ENCODE data around the gene GSKIP. TPM values are rescaled to one million over a fixed set of nuclear protein-coding genes. Genes with fewer than 3 reads are reported as not detected.

Gene GSKIP
- total RNA-seq, 1 donor from 2014 or later, result 13.6 TPM

DNA sequence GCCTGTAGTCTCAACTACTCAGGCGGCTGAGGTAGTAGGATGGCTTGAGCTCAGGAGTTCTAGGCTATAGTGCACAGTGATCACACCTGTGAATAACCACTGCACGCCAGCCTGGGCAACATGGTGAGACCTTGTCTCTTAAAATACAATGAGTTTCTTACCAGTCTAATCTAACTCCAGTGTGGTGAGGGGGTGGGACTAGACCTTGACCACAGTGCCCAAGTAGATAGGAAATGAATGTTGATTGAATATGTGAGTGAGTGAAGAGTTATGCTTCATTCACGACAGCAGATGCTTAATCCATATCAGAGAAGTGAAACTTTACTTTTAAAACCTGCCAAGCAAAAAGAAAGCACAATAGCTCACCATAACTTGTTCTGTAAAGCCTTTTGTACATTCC is 17.4 kb downstream of the GSKIP start:
- TF ChIP-seq, protein P1, sequence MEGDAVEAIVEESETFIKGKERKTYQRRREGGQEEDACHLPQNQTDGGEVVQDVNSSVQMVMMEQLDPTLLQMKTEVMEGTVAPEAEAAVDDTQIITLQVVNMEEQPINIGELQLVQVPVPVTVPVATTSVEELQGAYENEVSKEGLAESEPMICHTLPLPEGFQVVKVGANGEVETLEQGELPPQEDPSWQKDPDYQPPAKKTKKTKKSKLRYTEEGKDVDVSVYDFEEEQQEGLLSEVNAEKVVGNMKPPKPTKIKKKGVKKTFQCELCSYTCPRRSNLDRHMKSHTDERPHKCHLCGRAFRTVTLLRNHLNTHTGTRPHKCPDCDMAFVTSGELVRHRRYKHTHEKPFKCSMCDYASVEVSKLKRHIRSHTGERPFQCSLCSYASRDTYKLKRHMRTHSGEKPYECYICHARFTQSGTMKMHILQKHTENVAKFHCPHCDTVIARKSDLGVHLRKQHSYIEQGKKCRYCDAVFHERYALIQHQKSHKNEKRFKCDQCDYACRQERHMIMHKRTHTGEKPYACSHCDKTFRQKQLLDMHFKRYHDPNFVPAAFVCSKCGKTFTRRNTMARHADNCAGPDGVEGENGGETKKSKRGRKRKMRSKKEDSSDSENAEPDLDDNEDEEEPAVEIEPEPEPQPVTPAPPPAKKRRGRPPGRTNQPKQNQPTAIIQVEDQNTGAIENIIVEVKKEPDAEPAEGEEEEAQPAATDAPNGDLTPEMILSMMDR (IDR thresholded peaks at IDR 0.05; ENCODE audit: unreplicated experiment), result no peak

DNA sequence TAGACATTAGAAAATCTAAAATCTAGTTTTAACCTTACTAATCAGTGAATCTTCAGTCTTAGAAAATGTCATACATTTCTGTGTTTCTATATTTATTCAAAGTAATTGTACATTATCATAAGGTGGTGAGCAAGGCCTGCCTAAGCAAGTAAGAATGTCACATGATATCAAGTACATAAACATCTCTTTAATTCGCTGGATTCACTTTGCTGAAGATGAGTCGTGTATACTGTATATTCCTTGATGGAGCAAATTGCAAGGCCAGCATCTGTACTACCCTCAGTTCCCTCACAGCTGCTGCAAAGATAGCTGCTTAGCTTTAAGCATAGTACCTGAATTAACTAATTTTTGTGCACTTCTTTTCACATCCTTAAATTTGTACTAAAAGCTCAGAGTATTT is 20.1 kb downstream of the GSKIP start:
- TF ChIP-seq, protein P1 (IDR thresholded peaks at IDR 0.05; ENCODE audit: unreplicated experiment), result no peak
- Mint-ChIP-seq H3K36me3 (peaks cover 8% of the 10 kb centered on the region), H3K27me3 (ENCODE audit: low read depth) (no peaks in the 10 kb centered on the region), H3K9me3 (no peaks in the 10 kb centered on the region), H3K4me1 (no peaks in the 10 kb centered on the region), H3K27ac (no peak overlapping the region), H3K4me3 (no peak overlapping the region)
- DNase-seq (ENCODE audit: low spot score in 2 of 2, unreplicated experiment in 2 of 2), result no peak

More for the DNA sequence above, 17.4 kb downstream of the GSKIP start:
- Mint-ChIP-seq H3K9me3 (no peaks in the 10 kb centered on the region), H3K36me3 (peaks cover 10% of the 10 kb centered on the region), H3K27me3 (ENCODE audit: low read depth) (no peaks in the 10 kb centered on the region), H3K4me3 (no peak overlapping the region), H3K4me1 (no peaks in the 10 kb centered on the region), H3K27ac (no peak overlapping the region)
- DNase-seq (ENCODE audit: low spot score in 2 of 2, unreplicated experiment in 2 of 2), result no peak

DNA sequence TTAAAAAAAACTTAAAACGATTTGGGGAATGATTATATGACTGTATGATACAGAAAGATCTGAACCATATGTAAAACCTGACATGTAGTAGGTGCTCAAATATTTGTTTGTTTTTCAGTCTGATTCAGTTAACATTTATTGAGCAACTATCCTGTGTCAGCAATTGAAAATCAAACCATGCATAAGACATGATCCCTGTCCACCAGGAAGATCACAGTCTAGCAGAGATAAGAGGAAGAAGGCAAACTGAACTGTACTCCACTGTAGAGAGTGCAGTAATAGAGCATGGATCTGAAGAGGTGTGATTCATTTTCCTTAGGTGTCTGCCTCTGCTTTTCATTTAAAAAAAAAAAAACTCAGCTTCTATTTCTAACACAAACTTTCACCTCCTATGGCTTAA is 20.7 kb downstream of the GSKIP start:
- Mint-ChIP-seq H3K27me3 (ENCODE audit: low read depth) (no peaks in the 10 kb centered on the region), H3K4me3 (no peak overlapping the region), H3K36me3 (peaks cover 11% of the 10 kb centered on the region), H3K4me1 (no peaks in the 10 kb centered on the region), H3K27ac (no peak overlapping the region), H3K9me3 (no peaks in the 10 kb centered on the region)
- TF ChIP-seq, protein P1 (IDR thresholded peaks at IDR 0.05; ENCODE audit: unreplicated experiment), result no peak
- DNase-seq (ENCODE audit: low spot score in 2 of 2, unreplicated experiment in 2 of 2), result no peak

DNA sequence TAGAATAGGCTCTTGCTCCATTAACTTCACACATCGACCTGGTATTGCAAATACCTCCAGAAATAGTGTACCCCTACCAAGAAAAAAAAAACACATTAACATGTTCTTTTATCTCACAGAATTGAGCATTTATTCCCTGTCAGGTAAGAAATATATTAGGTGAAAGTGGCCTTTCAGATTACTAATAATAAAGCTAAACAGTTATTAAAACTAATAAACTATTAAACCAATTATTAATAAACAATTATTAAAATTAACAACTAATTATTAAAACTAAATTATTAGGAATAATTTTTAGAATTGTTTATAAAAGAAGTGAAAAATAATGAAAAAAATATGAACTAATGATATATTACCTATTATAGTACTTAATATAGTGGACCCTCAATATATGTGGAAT is 21.4 kb downstream of the GSKIP start:
- Mint-ChIP-seq H3K27me3 (ENCODE audit: low read depth) (no peaks in the 10 kb centered on the region), H3K4me3 (no peak overlapping the region), H3K36me3 (peaks cover 11% of the 10 kb centered on the region), H3K9me3 (no peaks in the 10 kb centered on the region), H3K4me1 (no peaks in the 10 kb centered on the region), H3K27ac (no peak overlapping the region)
- TF ChIP-seq, protein P1 (IDR thresholded peaks at IDR 0.05; ENCODE audit: unreplicated experiment), result no peak
- DNase-seq (ENCODE audit: low spot score in 2 of 2, unreplicated experiment in 2 of 2), result no peak

DNA sequence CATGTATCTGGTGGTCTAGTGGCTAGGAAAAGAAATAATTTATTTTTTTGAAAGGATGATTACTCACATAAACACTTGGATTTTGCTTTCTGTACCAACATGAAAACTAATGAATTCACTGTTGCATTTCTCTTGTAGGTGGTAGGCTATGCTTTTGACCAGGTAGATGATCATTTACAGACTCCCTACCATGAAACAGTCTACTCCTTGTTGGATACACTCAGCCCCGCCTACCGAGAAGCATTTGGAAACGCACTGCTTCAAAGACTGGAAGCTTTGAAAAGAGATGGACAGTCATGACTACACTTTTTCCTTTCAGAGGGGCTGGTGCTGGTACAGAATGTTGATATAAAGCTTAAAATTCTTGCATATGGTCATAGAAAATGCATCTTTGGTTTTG is 22.1 kb downstream of the GSKIP start:
- DNase-seq (ENCODE audit: low spot score in 2 of 2, unreplicated experiment in 2 of 2), result no peak
- Mint-ChIP-seq H3K9me3 (no peaks in the 10 kb centered on the region), H3K4me3 (no peak overlapping the region), H3K27me3 (ENCODE audit: low read depth) (peaks cover 5% of the 10 kb centered on the region), H3K36me3 (peaks cover 11% of the 10 kb centered on the region), H3K27ac (no peak overlapping the region), H3K4me1 (no peaks in the 10 kb centered on the region)
- TF ChIP-seq, protein P1 (IDR thresholded peaks at IDR 0.05; ENCODE audit: unreplicated experiment), result no peak

DNA sequence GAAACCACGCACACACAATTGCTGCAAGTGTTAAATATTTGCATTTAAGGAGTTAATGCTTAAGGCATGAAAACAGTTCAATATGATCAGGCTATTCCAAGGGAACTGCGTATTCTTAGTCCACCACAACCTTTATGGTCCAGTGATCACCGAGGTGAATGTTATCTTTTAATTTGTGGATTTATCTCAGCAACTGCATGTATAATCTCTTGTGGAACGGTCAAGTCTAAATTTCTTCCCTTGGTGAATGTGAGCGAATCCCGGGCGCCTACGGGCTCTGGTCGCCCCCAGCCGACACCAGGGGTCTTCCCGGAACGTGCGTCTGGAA is 27.6 kb downstream of the GSKIP start:
- Mint-ChIP-seq H3K4me3 (peak overlapping the region; percentile 76), H3K27me3 (ENCODE audit: low read depth) (peaks cover 14% of the 10 kb centered on the region), H3K4me1 (peaks cover 11% of the 10 kb centered on the region), H3K27ac (peak overlapping the region; percentile 90), H3K36me3 (peaks cover 3% of the 10 kb centered on the region), H3K9me3 (no peaks in the 10 kb centered on the region)
- TF ChIP-seq, protein P1 (IDR thresholded peaks at IDR 0.05; ENCODE audit: unreplicated experiment), result no peak
- no peak for DNase-seq (ENCODE audit: low spot score in 2 of 2, unreplicated experiment in 2 of 2)
